Left lung (tissue), 10 donors: ENCODE measurements around the gene PIR. TPM values are rescaled to one million over a fixed set of nuclear protein-coding genes. Genes with fewer than 3 reads are reported as not detected.

Experiments used
- ATAC-seq: fragments of 200-7000 bp; cut with Tn5 transposase; one replicate; pipeline ENCODE4 v1.9.1; 2020; ENCODE audit warnings: moderate library complexity
- DNase-seq, 4 donors: peaks; one replicate each; pipeline ENCODE4 v3.0.0-alpha.2; 2013 to 2020
- H3K27ac ChIP-seq, 2 donors: fragments of 200-600 bp; sonication (generic) in 1 of 2; one replicate each; pipeline versions ENCODE4 v1.5.0 to v1.8.0; 2020 to 2021
- H3K27me3 ChIP-seq, 2 donors: fragments of 200-600 bp; sonication (generic) in 1 of 2; one replicate each; pipeline versions ENCODE4 v1.5.0 to v1.8.0; 2020 to 2021
- H3K36me3 ChIP-seq, 2 donors: fragments of 200-600 bp; sonication (generic) in 1 of 2; one replicate each; pipeline versions ENCODE4 v1.5.0 to v1.8.0; 2020 to 2021
- H3K4me1 ChIP-seq, 2 donors: fragments of 200-600 bp; one replicate each; pipeline ENCODE4 v1.8.0; 2021
- H3K4me3 ChIP-seq, 2 donors: fragments of 200-600 bp; sonication (generic) in 1 of 2; one replicate each; pipeline versions ENCODE4 v1.5.0 to v1.8.0; 2020 to 2021; ENCODE audit warnings: mild to moderate bottlenecking in 1 of 2
- H3K9me3 ChIP-seq, 2 donors: fragments of 200-600 bp; sonication (generic) in 1 of 2; one replicate each; pipeline versions ENCODE4 v1.5.0 to v1.8.0; 2020 to 2021
- CTCF ChIP-seq, 2 donors: fragments of 200-600 bp; sonication (generic) in 1 of 2; IDR thresholded peaks; one replicate each; pipeline versions ENCODE4 v1.5.0 to v1.8.0; 2021; ENCODE audit warnings: antibody characterized with exemption in 2 of 2
- intact Hi-C, 2 donors: fragments of 100-400 bp; cut with DNase I; formaldehyde crosslinking; loops; one replicate each; pipeline versions ENCODE4 v1.11.2 to v1.14.2; 2022
- polyA plus RNA-seq, 6 donors: library from polyadenylated mRNA; unstranded; fragments of 120-200 nt; gene quantifications; one replicate each; pipeline ENCODE4 v1.2.1, GENCODE V29; 2013; ENCODE audit not compliant: insufficient read length in 6 of 6
- total RNA-seq, 2 donors: library from RNA; stranded (reverse); fragmentation: NEBNext Ultra II Directional; extraction: Animal tissue kit (Norgen Biotek cat#: 25700); gene quantifications; one replicate each; pipeline ENCODE4 v1.2.1, GENCODE V29; 2021
- donor health status: DM: no; HTN: yes; CAD: no.
- donor health status: DM: no; HTN: no; CAD: no.

The PIR gene
- total and polyA plus RNA-seq, 8 donors: 8.0 to 32.7 (median 10.5) TPM

- ATAC-seq: no peak
- intact Hi-C loops: no loop called here
- no peaks in the 10 kb centered on the region for H3K9me3 ChIP-seq
- DNase-seq: no peak
- no peak for TF ChIP-seq CTCF (IDR thresholded peaks at IDR 0.05)
- no peak overlapping the region for H3K27ac ChIP-seq
- H3K36me3 ChIP-seq: no peaks in the 10 kb centered on the region
- no peak overlapping the region for H3K4me3 ChIP-seq
- H3K4me1 ChIP-seq: no peaks in the 10 kb centered on the region
- no peaks in the 10 kb centered on the region for H3K27me3 ChIP-seq
These were observed 17.6 kb downstream of the PIR start for GRCh38 chrX:15475486-15475885.

DNA sequence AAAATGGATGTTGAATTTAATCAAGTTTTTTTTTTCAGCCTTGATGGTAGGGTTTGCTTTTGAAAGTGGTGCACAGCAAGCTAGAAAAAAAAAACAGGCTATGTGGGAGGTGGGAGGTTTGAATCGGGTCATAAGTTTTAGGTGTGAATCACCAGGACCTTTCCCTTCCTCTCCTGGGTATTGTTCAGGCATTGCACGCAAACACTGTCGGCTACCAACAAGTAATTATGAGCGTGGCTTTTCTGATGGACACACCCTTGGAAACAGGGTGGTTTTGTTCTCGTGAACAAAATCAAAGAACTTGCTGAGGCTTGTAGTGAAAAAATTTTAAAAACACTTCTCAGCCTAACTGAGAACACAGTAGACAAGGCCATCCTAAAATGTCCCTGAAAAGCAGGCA, 18.1 kb downstream of the PIR start:
- H3K9me3 ChIP-seq: no peaks in the 10 kb centered on the region
- H3K27me3 ChIP-seq: no peaks in the 10 kb centered on the region
- ATAC-seq (no peak), DNase-seq (no peak)
- intact Hi-C loops: no loop called here
- H3K4me1 ChIP-seq: no peaks in the 10 kb centered on the region
- TF ChIP-seq CTCF (IDR thresholded peaks at IDR 0.05): no peak
- H3K4me3 ChIP-seq: no peak overlapping the region
- H3K36me3 ChIP-seq: no peaks in the 10 kb centered on the region
- H3K27ac ChIP-seq: no peak overlapping the region

DNA sequence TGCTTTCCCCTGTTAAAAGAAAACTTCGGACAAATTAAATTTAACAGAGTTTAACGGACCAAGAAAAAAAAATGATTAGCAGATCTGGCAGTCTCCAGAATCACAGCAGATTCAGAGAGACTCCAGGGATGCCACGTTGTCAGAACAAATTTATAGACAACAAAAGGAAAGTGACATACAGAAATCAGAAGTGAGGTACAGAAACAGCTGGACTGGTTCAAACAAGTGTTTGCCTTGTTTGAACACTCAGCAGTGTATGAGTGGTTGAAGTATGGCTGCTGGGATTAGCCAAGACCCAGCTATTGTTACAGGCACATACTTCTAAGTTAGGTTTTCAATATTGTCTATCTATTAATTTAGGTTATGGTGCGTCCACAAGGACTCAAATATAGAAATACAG, 19.1 kb downstream of the PIR start:
- no peak for TF ChIP-seq CTCF (IDR thresholded peaks at IDR 0.05)
- H3K27me3 ChIP-seq: no peaks in the 10 kb centered on the region
- DNase-seq: no peak
- H3K4me1 ChIP-seq: no peaks in the 10 kb centered on the region
- ATAC-seq: peak; percentile 59
- intact Hi-C loops: no loop called here
- no peaks in the 10 kb centered on the region for H3K9me3 ChIP-seq
- H3K36me3 ChIP-seq: no peaks in the 10 kb centered on the region
- no peak overlapping the region for H3K27ac ChIP-seq
- no peak overlapping the region for H3K4me3 ChIP-seq

GRCh38 chrX:15472531-15472930, 20.6 kb downstream of the PIR start:
- no peak for TF ChIP-seq CTCF (IDR thresholded peaks at IDR 0.05)
- ATAC-seq (peak; percentile 19), DNase-seq (no peak)
- intact Hi-C loops: no loop called here
- H3K36me3 ChIP-seq: no peaks in the 10 kb centered on the region
- no peaks in the 10 kb centered on the region for H3K4me1 ChIP-seq
- H3K27ac ChIP-seq: no peak overlapping the region
- no peak overlapping the region for H3K4me3 ChIP-seq
- no peaks in the 10 kb centered on the region for H3K27me3 ChIP-seq
- no peaks in the 10 kb centered on the region for H3K9me3 ChIP-seq

GRCh38 chrX:15471028-15471427, 22.1 kb downstream of the PIR start:
- peak; percentile 72 to 73 for TF ChIP-seq CTCF (IDR thresholded peaks at IDR 0.05)
- DNase-seq: peak in 3 of 4 donors; percentile 54 to 61 (median 54)
- Histone ChIP-seq H3K27ac (no peak overlapping the region), H3K36me3 (no peaks in the 10 kb centered on the region), H3K4me1 (no peaks in the 10 kb centered on the region), H3K4me3 (no peak overlapping the region), H3K9me3 (no peaks in the 10 kb centered on the region), H3K27me3 (no peaks in the 10 kb centered on the region)
- intact Hi-C loops: no loop called here
- ATAC-seq: peak; percentile 88
